Measurements from ENCODE around the gene MED12L. TPM values are rescaled to one million over a fixed set of nuclear protein-coding genes. Genes with fewer than 3 reads are reported as not detected.

MED12L gene
- total and polyA plus RNA-seq, 9 of the 15 experiments (the other 6 are each of a cell fraction or from before 2014, with no cell fraction given), result not detected

DNA sequence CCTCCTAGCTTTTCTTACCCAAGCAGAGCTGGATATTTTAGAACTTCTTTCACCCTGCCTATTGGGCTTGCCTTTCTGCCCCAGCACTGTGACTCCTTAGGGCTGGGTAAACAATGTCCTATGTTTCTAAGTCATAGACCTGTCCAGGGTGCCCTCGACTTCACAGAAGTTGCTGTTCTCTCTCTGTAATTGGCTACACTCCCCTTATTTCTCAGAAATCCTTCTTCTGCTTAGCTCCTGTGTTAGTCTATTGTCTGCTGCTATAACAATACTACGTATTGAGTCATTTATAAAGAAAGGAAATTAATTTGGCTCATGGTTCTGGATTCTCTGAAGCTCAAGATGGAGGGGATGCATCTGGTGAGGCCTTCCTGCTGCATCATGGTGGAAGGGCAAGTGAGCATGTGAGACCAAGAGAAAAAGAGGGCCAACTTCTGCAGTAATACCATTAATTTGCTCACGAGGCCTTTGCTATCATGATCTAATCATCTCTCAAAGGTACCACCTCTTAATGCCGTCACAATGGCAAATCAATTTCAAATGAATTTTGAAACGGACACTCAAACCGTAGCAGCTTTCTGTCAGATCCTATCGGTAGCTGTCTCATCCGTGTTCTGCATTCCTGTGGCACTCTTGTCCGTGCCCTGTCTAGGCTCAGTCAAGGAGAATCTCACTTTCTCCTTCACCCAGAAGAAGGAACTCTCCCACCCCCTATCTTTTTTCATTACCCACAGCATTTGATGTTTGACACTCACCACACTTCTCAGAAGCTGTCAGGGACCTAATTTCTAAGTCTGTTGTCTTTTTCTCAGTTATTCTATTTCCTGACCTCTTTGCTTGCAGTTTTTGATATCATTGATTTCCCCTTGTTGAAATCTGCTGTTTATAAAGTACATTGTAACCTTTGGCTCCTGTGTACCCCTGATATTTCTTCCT lies 139.8 kb downstream of the MED12L start:
- H3K4me1 ChIP-seq (replicated peaks in 1 of 2; ENCODE audit: control insufficient read depth in 2 of 2, insufficient read depth in 2 of 2, low read length in 2 of 2), result no peaks in the 10 kb centered on the region
- TF ChIP-seq ZNF589 (CRISPR knock-in tag; IDR thresholded peaks at IDR 0.05; ENCODE audit: low read depth), result no peak
- no peak for TF ChIP-seq SRSF9 (IDR thresholded peaks at IDR 0.05; ENCODE audit: borderline replicate concordance, low read depth, low read length)
- no peak for TF ChIP-seq UBTF (IDR thresholded peaks at IDR 0.05; ENCODE audit: borderline replicate concordance in 1 of 2, low read depth in 2 of 2, low read length in 2 of 2)
- TF ChIP-seq MCM5 (IDR thresholded peaks at IDR 0.05; ENCODE audit: low read depth), result no peak
- TF ChIP-seq ZBTB5 (IDR thresholded peaks at IDR 0.05), result no peak
- no peak for TF ChIP-seq ZNF561 (CRISPR knock-in tag; conservative IDR thresholded peaks at IDR 0.05)
- no peak for TF ChIP-seq TBL1XR1 (IDR thresholded peaks at IDR 0.05; ENCODE audit: low read length in 2 of 2)
- TF ChIP-seq ZBED1 (IDR thresholded peaks at IDR 0.05), result no peak
- no peak for TF ChIP-seq CBX8 (IDR thresholded peaks at IDR 0.05; ENCODE audit: borderline replicate concordance, extremely low read depth, low read depth, low read length, poor library complexity, severe bottlenecking)
- no peak for TF ChIP-seq PRPF4 (IDR thresholded peaks at IDR 0.05; ENCODE audit: insufficient read depth, low read depth, low read length, poor library complexity, severe bottlenecking)
- no peak for TF ChIP-seq POLR2A (conservative IDR thresholded peaks at IDR 0.05)
- no peak for TF ChIP-seq GABPB1 (CRISPR knock-in tag; IDR thresholded peaks at IDR 0.05)
- H3K36me3 ChIP-seq (ENCODE audit: control insufficient read depth, insufficient read depth, low read length), result no peaks in the 10 kb centered on the region
- ChIA-PET POLR2A (interaction anchor here (0.8 kb wide), 1 partner anchor 69 kb away, joined by 4 read pairs; no protein-coding TSS in a partner anchor), CTCF (ENCODE audit: low intra/inter-chr PET ratio) (no interaction called here)
- H3K27ac ChIP-seq (ENCODE audit: extremely low read depth, low read depth, low read length), result no peak overlapping the region
- DNase-seq (ENCODE audit: extremely low read depth in 1 of 4, low spot score in 3 of 4) (no peak), FAIRE-seq (no peak), ATAC-seq (no peak)
- H4K20me1 ChIP-seq (replicated peaks; ENCODE audit: control insufficient read depth, insufficient read depth, low read length), result no peaks in the 10 kb centered on the region
- peaks cover 3% of the 10 kb centered on the region for H3K9me1 ChIP-seq (ENCODE audit: control insufficient read depth, insufficient read depth, low read length)
- in situ Hi-C loops (cut with MboI) (loop anchor here (25.0 kb wide), 1 partner anchor 612 kb away; no protein-coding TSS in a partner anchor), intact Hi-C loops (cut with micrococcal nuclease) (no loop called here)
- H3K79me2 ChIP-seq (ENCODE audit: control insufficient read depth, insufficient read depth, low read length), result no peaks in the 10 kb centered on the region
- no peak overlapping the region for H3K9ac ChIP-seq (ENCODE audit: insufficient read depth in 1 of 2, low read depth in 2 of 2, low read length in 2 of 2)
- no peak overlapping the region for H3K4me2 ChIP-seq (ENCODE audit: insufficient read depth, low read length)
- no peak overlapping the region for H2AFZ ChIP-seq (ENCODE audit: low read depth, low read length)
- BruUV-seq (replicated peaks), result no TSS peak
- H3K4me3 ChIP-seq, result no peak overlapping the region
- 0% methylated on average over 9 of the region's 9 CpGs for WGBS (ENCODE audit: insufficient coverage, low coverage, missing lambda C conversion rate)
- peaks cover 5 to 7% of the 10 kb centered on the region in 2 experiments; a peak in 2 of 5 replicates for H3K27me3 ChIP-seq (ENCODE audit: control insufficient read depth in 2 of 2, insufficient read depth in 2 of 2, low read length in 2 of 2)
- no peaks in the 10 kb centered on the region for H3K9me3 ChIP-seq (replicated peaks; ENCODE audit: control insufficient read depth, insufficient read depth, low read depth, low read length)

Data from K562 (cell line).